MM.1S (cell line): ENCODE measurements around the gene TMTC1.

Experiments
- DNase-seq: peaks from one replicate; pipeline ENCODE4 v3.0.0-alpha.2; 2015
- H2AFZ ChIP-seq: fragments of 300-600 bp; sonication (generic); 2 replicates; pipeline ENCODE4 v1.6.0; 2016; ENCODE audit warnings: antibody characterized with exemption, low read length
- H3F3A ChIP-seq: fragments of 300-600 bp; sonication (generic); 2 replicates; pipeline ENCODE4 v1.6.1; 2016; ENCODE audit warnings: mild to moderate bottlenecking, antibody characterized with exemption, low read length, moderate library complexity, mixed read lengths; ENCODE audit not compliant: insufficient read depth
- H3K27ac ChIP-seq: fragments of 300-600 bp; sonication (generic); 2 replicates; pipeline ENCODE4 v1.5.1; 2016; ENCODE audit warnings: mild to moderate bottlenecking, low read length
- H3K27me3 ChIP-seq: fragments of 300-600 bp; sonication (generic); replicated peaks from 2 replicates; pipeline ENCODE4 v1.6.0; 2016; ENCODE audit warnings: low read length; ENCODE audit not compliant: insufficient read depth
- H3K36me3 ChIP-seq: fragments of 300-600 bp; sonication (generic); replicated peaks from 2 replicates; pipeline ENCODE4 v1.6.1; 2016; ENCODE audit warnings: mild to moderate bottlenecking, low read length, mixed read lengths; ENCODE audit not compliant: insufficient read depth
- H3K4me1 ChIP-seq: fragments of 300-600 bp; sonication (generic); 2 replicates; pipeline ENCODE4 v1.6.1; 2016; ENCODE audit warnings: low read length, mixed read lengths
- H3K4me2 ChIP-seq: fragments of 300-600 bp; sonication (generic); 2 replicates; pipeline ENCODE4 v1.6.0; 2016; ENCODE audit warnings: low read depth, low read length
- H3K4me3 ChIP-seq: fragments of 300-600 bp; sonication (generic); 2 replicates; pipeline ENCODE4 v1.5.1; 2016; ENCODE audit warnings: low read length, mixed read lengths
- H3K79me2 ChIP-seq: fragments of 300-600 bp; sonication (generic); 2 replicates; pipeline ENCODE4 v1.6.1; 2016; ENCODE audit warnings: mixed run types, low read length, mixed read lengths
- H3K9ac ChIP-seq: fragments of 300-600 bp; sonication (generic); 2 replicates; pipeline ENCODE4 v1.6.1; 2016; ENCODE audit warnings: low read length, mixed read lengths
- H3K9me2 ChIP-seq: fragments of 300-600 bp; sonication (generic); replicated peaks from 2 replicates; pipeline ENCODE4 v1.6.1; 2016; ENCODE audit warnings: mild to moderate bottlenecking, low read length, mixed read lengths; ENCODE audit not compliant: insufficient read depth
- H3K9me3 ChIP-seq: fragments of 300-600 bp; sonication (generic); replicated peaks from 2 replicates; pipeline ENCODE4 v1.6.1; 2016; ENCODE audit warnings: mild to moderate bottlenecking, low read length, mixed read lengths; ENCODE audit not compliant: insufficient read depth
- H4K20me1 ChIP-seq: fragments of 300-600 bp; sonication (generic); 2 replicates; pipeline ENCODE4 v1.6.1; 2016; ENCODE audit warnings: mild to moderate bottlenecking, low read length, moderate library complexity, mixed read lengths; ENCODE audit not compliant: insufficient read depth
- CTCF ChIP-seq: fragments of 300-600 bp; sonication (generic); IDR thresholded peaks from 2 replicates; pipeline ENCODE4 v1.5.1; 2016; ENCODE audit warnings: antibody characterized with exemption, low read length, mixed read lengths
- EZH2 ChIP-seq: fragments of 300-600 bp; sonication (generic); optimal IDR thresholded peaks from 2 replicates; pipeline ENCODE3; 2017; ENCODE audit warnings: low read depth, mild to moderate bottlenecking, antibody characterized with exemption, low read length, mixed read lengths
- EZH2phosphoT487 ChIP-seq: fragments of 300-600 bp; sonication (generic); IDR thresholded peaks from 2 replicates; pipeline ENCODE4 v1.6.1; 2018; ENCODE audit warnings: antibody characterized with exemption, low read length

The TMTC1 gene

GRCh38 chr12:29667011-29667410 is 116.7 kb downstream of the TMTC1 start:
- Histone ChIP-seq H3K9me2 (no peaks in the 10 kb centered on the region), H3K4me3 (no peak overlapping the region), H3K27ac (no peak overlapping the region), H3F3A (no peaks in the 10 kb centered on the region), H4K20me1 (no peaks in the 10 kb centered on the region), H3K27me3 (no peaks in the 10 kb centered on the region), H3K9ac (no peak overlapping the region), H3K36me3 (no peaks in the 10 kb centered on the region), H3K9me3 (no peaks in the 10 kb centered on the region), H2AFZ (no peak overlapping the region), H3K4me1 (no peaks in the 10 kb centered on the region), H3K4me2 (no peak overlapping the region), H3K79me2 (no peaks in the 10 kb centered on the region)
- no peak for DNase-seq
- TF ChIP-seq EZH2: no peak
- TF ChIP-seq EZH2phosphoT487: no peak
- TF ChIP-seq CTCF: no peak

GRCh38 chr12:29665107-29665506 is 118.6 kb downstream of the TMTC1 start:
- H3K27me3 ChIP-seq: no peaks in the 10 kb centered on the region
- no peaks in the 10 kb centered on the region for H3K9me2 ChIP-seq
- no peak for DNase-seq
- no peaks in the 10 kb centered on the region for H3K79me2 ChIP-seq
- H3K4me1 ChIP-seq: no peaks in the 10 kb centered on the region
- no peak overlapping the region for H2AFZ ChIP-seq
- H3K9me3 ChIP-seq: no peaks in the 10 kb centered on the region
- no peaks in the 10 kb centered on the region for H4K20me1 ChIP-seq
- no peaks in the 10 kb centered on the region for H3F3A ChIP-seq
- H3K9ac ChIP-seq: no peak overlapping the region
- no peaks in the 10 kb centered on the region for H3K36me3 ChIP-seq
- no peak overlapping the region for H3K4me2 ChIP-seq
- H3K27ac ChIP-seq: no peak overlapping the region
- no peak overlapping the region for H3K4me3 ChIP-seq
- TF ChIP-seq CTCF: no peak
- TF ChIP-seq EZH2: no peak
- TF ChIP-seq EZH2phosphoT487: no peak

- TF ChIP-seq EZH2: no peak
- no peak for TF ChIP-seq EZH2phosphoT487
- no peak for TF ChIP-seq CTCF
- H3K4me2 ChIP-seq: no peak overlapping the region
- no peaks in the 10 kb centered on the region for H3K36me3 ChIP-seq
- H3K27me3 ChIP-seq: no peaks in the 10 kb centered on the region
- no peak overlapping the region for H3K27ac ChIP-seq
- no peak overlapping the region for H2AFZ ChIP-seq
- no peaks in the 10 kb centered on the region for H4K20me1 ChIP-seq
- H3K9ac ChIP-seq: no peak overlapping the region
- H3K9me3 ChIP-seq: no peaks in the 10 kb centered on the region
- no peak for DNase-seq
- no peaks in the 10 kb centered on the region for H3K79me2 ChIP-seq
- no peak overlapping the region for H3K4me3 ChIP-seq
- H3K9me2 ChIP-seq: no peaks in the 10 kb centered on the region
- H3F3A ChIP-seq: no peaks in the 10 kb centered on the region
- no peaks in the 10 kb centered on the region for H3K4me1 ChIP-seq
Observed at GRCh38 chr12:29662734-29663323, 120.9 kb downstream of the TMTC1 start.
